Stimulated activated CD8-positive, alpha-beta memory T cell treated with anti-CD3 and anti-CD28 coated beads, Interleukin-12 subunit alpha, Interleukin-12 subunit beta, amount 100 ng/mL, for 24 hours (primary cell): ENCODE measurements around the gene ETV6.

Experiments used
- DNase-seq: peaks from one replicate; pipeline ENCODE4 v3.0.0-alpha.2; 2020; ENCODE audit errors: extremely low read depth

The ETV6 gene

GRCh38 chr12:11776316-11776715, 126.8 kb downstream of the ETV6 start:
- DNase-seq: no peak

- DNase-seq: no peak
These were observed 128.0 kb downstream of the ETV6 start for GRCh38 chr12:11777451-11777850.

- no peak for DNase-seq
These were observed 128.5 kb downstream of the ETV6 start for GRCh38 chr12:11777962-11778361.

- DNase-seq: no peak
These were observed 129.5 kb downstream of the ETV6 start for GRCh38 chr12:11778713-11779685.

GRCh38 chr12:11780521-11781101, 131.1 kb downstream of the ETV6 start:
- DNase-seq: no peak

- no peak for DNase-seq
These were observed 133.5 kb downstream of the ETV6 start for GRCh38 chr12:11782914-11783420.

- DNase-seq: no peak
These were observed 136.2 kb downstream of the ETV6 start for GRCh38 chr12:11785712-11786111.

- no peak for DNase-seq
These were observed 137.3 kb downstream of the ETV6 start for GRCh38 chr12:11786638-11787365.

GRCh38 chr12:11787437-11787836, 138.0 kb downstream of the ETV6 start:
- no peak for DNase-seq

- no peak for DNase-seq
These were observed 138.7 kb downstream of the ETV6 start for GRCh38 chr12:11787933-11788849.

- DNase-seq: no peak
These were observed 144.6 kb downstream of the ETV6 start for GRCh38 chr12:11793921-11794710.

- no peak for DNase-seq
These were observed 145.3 kb downstream of the ETV6 start for GRCh38 chr12:11794751-11795150.

- DNase-seq: no peak
These were observed 145.9 kb downstream of the ETV6 start for GRCh38 chr12:11795192-11795912.

GRCh38 chr12:11795913-11796459, 146.5 kb downstream of the ETV6 start:
- no peak for DNase-seq

- no peak for DNase-seq
These were observed 147.9 kb downstream of the ETV6 start for GRCh38 chr12:11797317-11797913.

- no peak for DNase-seq
These were observed 148.7 kb downstream of the ETV6 start for GRCh38 chr12:11798006-11798708.

- DNase-seq: no peak
These were observed 149.5 kb downstream of the ETV6 start for GRCh38 chr12:11798856-11799501.

GRCh38 chr12:11799502-11799873, 150.0 kb downstream of the ETV6 start:
- no peak for DNase-seq
